Retina (tissue), 1 donor: ENCODE results near the gene BICRA.
"Not testable (repeated sequence)": the region's sequence is repeated elsewhere in the genome, so short reads cannot be mapped to it uniquely, and the experiment has no call there.

Experiments used
- DNase-seq: peaks from one replicate; pipeline ENCODE4 v3.0.0-alpha.2; 2016

BICRA gene

GRCh38 chr19:47631681-47632446 lies 22.9 kb downstream of the BICRA start:
- DNase-seq = no peak

DNA sequence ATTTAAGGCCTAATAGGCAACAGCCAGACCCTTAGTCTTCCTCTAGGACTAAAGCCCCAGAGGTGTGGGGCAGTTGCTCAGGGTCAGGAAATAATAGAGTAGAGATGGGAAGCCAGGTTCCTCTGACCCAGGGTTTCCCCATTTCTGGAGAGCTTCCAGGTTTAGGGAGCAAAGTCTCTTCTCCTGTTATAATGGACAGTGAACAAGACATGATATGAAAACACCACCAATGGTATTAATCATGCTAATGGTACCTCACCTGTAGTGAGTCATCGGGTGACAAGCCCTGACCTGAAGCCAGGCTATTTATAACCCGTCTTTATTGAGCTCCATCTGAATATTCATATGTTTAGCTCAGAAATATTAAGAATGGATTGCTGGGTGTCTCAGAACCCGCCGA lies 24.6 kb downstream of the BICRA start:
- DNase-seq = no peak

DNA sequence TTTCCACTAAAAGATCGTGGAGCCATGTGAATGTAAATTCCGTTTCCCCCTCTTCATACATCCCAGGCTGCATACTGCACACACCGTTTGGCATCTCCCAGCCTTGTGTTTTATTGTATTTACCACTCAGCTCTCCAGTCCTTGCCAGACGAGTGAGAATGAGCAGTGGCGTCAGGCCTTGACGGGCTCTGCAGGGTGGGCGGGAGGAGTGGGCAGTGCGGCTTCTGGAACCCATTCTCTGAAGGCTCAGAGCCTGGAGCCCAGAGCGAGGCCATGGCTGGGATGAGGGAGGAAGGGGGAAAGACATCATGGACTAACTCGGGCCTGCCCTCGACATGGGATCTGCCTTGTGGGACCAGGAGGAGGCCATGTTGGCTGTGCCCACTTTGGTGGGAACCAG lies 25.1 kb downstream of the BICRA start:
- no peak for DNase-seq

DNA sequence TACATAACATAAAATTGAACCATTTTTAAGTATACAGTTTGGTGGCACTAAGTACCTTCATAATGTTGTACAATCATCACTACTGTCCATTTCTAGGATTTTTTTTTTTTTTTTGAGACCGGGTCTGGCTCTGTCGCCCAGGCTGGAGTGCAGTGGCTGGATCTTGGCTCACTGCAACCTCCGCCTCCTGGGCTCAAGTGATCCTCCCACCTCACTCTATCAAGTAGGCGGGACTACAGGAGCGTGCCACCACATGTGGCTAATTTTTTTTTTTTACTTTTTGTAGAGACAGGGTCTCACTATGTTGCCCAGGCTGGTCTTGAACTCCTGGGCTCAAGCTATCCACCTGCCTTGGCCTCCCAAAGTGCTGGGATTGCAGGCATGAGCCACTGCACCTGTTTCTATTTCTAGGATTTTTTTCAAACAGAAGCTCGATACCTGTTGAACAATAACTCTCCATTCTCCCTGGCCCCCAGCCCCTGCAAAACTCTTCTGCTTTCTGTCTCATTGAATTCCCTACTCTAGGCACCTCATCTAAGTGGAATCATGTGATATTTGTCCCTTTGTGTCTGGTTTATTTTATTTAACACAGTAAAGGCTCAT lies 26.3 kb downstream of the BICRA start:
- DNase-seq = not testable (repeated sequence)

DNA sequence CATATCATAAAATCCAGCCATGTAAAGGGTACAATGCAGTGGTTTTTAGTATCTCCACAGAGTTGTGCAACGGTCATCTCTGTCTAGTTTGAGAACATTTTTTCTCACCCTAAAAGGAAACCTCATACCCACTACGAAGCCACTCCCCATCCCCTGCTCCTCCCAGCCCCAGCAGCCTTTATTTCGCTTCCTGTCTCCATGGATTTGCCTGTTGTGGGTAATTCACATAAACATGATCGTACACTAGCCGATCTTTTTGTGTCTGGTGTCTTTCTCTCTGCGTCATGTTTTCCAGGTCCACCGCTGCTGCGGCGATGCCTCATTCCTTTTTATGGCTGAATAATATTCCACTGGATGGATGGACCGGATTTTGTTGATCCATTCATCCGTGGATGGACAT lies 28.6 kb downstream of the BICRA start:
- no peak for DNase-seq

DNA sequence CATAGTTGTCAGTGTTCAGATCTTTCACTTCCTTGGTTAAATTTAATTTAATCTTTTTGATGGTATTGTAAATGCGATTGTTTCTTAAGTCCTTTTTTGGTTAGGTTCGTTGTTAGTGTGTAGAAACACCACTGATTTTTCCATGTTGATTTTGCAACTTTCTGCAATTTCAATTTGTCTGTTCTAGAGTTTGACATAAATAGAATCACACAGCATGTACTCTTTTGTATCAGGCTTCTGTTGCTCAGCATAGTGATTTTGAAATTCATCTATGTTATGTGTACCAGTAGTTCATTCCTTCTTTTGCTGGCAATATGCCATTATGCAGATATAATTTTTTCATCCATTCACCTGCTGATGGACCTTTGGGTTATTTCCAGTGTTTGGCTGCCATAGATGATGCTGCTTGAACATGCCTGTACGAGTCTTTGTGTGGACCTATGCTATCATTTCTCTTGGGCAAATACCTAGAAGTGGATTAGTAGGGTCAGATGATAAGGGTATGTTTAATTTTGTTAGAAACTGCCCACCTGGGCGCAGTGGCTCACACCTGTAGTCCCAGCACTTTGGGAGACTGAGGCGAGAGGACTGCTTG lies 33.1 kb downstream of the BICRA start:
- no peak for DNase-seq

DNA sequence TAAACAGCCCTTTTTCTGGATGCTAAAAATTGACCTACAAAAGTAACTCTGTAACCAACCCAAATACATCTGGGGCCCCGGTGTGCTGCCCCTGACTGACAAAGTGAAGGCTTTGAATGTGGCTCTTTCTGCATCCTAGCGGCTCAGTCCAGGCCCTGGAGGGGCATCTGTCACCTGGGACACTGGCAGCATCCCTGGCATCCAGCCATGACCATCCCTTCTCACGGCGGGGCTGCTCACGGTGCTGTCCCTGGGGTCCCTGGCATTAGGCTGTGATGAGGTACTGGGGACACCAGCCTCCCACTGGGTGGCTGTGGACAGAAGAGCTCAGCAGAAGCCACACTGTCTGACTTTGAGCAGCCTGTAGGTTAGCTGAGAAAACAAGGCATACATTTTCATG lies 34.3 kb downstream of the BICRA start:
- no peak for DNase-seq

- no peak for DNase-seq
Observed at GRCh38 chr19:47644199-47644598, 35.3 kb downstream of the BICRA start.

- no peak for DNase-seq
Observed at GRCh38 chr19:47644743-47645482, 36.0 kb downstream of the BICRA start.

- DNase-seq = no peak
Observed at GRCh38 chr19:47646924-47647323, 38.0 kb downstream of the BICRA start.

DNA sequence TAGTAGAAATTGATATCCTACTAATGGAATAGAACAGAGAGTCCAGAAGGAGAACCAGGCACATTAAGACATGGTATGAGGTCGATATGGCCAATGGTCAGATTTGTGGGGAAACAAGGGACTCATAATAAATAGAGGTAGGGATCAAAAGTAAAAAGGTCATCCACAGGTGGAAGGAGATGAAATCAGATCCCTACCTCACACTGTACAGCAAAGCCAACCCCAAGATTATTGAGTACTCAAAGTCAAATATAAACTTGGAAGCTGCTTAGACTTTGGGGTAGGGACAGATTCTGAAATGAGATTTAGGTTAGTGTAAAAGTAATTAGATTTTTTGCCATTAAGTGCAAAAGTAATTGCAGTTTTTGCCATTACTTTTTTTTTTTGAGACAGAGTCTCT lies 40.7 kb downstream of the BICRA start:
- no peak for DNase-seq

DNA sequence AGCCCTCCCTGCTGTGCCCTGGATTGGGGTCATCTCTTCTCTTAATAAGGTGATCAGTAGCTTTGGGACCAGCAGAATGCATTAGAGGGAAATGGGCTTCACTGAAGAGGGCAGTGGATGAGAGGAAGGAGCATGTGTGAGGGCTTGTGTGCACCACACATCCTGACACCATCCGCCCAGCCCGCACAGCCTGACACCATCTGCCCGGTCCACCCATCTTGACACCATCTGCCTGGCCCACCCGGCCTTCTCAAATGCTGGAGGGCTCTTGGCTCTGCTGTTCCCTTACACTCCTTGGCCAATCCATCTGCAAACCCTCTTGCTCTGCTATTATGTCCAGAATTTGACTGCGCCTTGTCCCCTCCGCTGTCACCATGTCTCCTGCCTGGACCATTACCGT lies 41.8 kb downstream of the BICRA start:
- DNase-seq = peak; percentile 34

- no peak for DNase-seq
Observed at GRCh38 chr19:47651132-47651531, 42.2 kb downstream of the BICRA start.

DNA sequence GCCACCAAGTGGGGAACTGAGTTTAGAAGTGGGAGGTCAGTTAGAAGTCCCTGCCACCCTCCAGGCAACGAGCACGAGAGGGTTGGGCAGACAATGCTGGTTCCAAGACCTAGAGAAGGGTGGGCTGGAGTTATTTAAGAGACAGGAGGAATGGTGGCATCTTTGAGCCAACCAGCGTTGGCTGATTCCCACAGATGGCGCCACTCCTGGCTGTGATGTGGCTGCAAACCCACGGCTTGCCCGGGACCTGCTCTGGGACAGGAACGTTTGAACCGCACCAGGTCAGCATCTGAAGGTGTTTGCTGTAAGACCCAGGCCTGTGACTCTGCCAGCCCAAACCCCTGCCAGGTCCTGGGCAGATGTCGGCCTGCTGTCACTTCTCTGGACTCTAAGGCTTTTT lies 42.8 kb downstream of the BICRA start:
- DNase-seq = no peak

DNA sequence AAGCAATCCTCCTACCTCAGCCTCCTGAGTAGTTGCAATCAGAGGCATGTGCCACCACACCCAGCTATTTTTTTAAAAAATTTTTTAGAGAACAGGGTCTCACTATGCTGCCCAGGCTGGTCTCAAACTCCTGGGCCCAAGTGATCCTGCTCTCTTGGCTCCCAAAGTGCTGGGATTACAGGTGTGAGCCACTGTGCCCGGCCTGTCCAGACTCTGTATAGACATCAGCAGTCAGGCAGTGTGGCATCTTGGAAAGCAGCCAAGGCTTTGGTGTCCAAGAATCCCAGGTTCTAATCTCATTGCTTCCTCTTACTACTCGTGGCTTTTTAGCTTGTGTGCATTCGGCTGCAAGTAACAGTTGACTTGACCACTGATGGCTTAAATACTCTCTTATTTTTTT lies 43.4 kb downstream of the BICRA start:
- no peak for DNase-seq

GRCh38 chr19:47653856-47654255 lies 44.9 kb downstream of the BICRA start:
- no peak for DNase-seq

GRCh38 chr19:47657719-47658118 lies 48.8 kb downstream of the BICRA start:
- DNase-seq = no peak

GRCh38 chr19:47658431-47659348 lies 49.8 kb downstream of the BICRA start:
- no peak for DNase-seq

DNA sequence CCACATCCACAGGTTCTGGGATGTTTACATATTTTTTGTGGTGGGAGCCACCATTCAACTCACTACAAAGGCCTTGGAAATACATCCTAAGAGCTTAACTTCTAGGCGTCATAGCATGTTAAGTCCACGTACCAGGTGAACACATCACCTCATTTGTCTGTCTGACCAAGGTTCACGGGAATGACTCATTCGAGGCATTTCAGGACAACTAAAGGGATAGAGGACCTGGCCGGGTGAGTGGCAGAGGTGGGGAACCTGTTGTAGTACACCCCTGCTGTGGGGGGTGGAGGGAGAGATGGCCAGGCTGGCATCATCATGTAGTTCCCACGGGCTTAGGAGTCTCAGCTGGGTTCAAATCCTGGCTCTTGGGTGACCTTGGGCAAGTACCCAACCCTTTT lies 51.5 kb downstream of the BICRA start:
- no peak for DNase-seq

DNA sequence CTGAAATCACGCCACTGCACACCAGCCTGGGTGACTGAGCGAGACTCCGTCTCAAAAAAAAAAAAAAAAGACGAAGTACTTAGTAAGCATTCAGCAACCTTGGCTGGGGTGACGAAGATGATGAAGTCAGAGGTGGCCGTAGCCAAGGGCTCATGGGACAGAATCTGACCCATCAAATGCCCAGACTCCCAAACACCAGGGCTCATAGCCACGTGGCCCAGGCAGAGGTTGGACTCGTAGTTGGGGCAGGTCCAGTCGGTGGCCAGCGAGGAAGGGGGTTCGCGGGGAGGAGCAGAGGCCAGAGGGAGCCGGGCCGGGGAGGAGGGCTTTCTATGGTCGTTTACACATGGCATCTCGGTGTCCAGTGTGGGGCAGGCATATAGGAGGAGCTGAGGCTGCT lies 52.2 kb downstream of the BICRA start:
- DNase-seq = no peak

- DNase-seq = no peak
Observed at GRCh38 chr19:47661611-47662010, 52.7 kb downstream of the BICRA start.

- no peak for DNase-seq
Observed at GRCh38 chr19:47663435-47663910, 54.5 kb downstream of the BICRA start.
